Hepatocyte (in vitro differentiated cells): ENCODE measurements around the gene DEDD.

Source experiments
- EZH2 ChIP-seq: fragments of 200-600 bp; sonication (generic); IDR thresholded peaks from 2 replicates; pipeline ENCODE4 v1.6.1; 2016; ENCODE audit warnings: antibody characterized with exemption, mild to moderate bottlenecking, borderline replicate concordance
- TF ChIP-seq, protein P1 (sequence below): fragments of 200-600 bp; sonication (generic); IDR thresholded peaks from 2 replicates; pipeline ENCODE4 v1.5.1; 2016; ENCODE audit warnings: antibody characterized with exemption, mild to moderate bottlenecking; ENCODE audit not compliant: poor library complexity

DNA sequence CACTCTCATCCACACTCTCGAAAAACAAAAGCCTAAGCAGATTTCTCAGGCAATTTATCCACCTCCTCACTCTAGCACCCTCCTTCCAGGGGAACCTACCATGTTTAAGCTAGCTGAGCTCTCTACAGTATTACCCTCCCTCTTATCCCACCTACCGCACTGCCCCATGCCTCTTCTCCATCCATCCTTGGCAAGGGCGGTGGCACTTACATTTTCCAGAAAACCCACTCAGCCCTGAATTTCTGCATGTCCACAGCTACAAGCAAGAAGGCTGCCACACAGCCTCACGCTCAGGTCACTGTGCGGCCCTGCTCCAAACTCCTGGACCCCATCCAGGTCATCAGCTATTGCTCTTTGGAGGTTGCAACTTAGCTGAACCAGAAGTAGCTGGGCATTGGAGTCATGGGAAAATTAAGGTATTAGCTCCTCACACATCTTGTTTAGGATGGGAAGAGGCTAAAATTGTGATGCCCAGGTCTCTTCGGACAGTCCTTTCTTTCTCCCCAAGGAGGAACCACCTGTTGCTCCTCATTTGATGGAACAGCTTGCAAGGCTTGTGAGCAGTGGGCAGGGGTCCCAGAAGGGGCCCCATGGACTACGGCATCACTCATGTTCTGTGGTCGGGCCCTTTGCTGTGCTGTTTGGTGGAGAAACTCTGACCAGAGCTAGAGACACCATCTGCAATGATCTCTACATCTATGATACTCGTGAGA is 33.2 kb downstream of the DEDD start:
- TF ChIP-seq, protein P1, sequence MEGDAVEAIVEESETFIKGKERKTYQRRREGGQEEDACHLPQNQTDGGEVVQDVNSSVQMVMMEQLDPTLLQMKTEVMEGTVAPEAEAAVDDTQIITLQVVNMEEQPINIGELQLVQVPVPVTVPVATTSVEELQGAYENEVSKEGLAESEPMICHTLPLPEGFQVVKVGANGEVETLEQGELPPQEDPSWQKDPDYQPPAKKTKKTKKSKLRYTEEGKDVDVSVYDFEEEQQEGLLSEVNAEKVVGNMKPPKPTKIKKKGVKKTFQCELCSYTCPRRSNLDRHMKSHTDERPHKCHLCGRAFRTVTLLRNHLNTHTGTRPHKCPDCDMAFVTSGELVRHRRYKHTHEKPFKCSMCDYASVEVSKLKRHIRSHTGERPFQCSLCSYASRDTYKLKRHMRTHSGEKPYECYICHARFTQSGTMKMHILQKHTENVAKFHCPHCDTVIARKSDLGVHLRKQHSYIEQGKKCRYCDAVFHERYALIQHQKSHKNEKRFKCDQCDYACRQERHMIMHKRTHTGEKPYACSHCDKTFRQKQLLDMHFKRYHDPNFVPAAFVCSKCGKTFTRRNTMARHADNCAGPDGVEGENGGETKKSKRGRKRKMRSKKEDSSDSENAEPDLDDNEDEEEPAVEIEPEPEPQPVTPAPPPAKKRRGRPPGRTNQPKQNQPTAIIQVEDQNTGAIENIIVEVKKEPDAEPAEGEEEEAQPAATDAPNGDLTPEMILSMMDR, result no peak
- TF ChIP-seq EZH2, result no peak
